GM19193 (cell line): ENCODE measurements around the gene RASD2.

Experiments
- POLR2A ChIP-seq: IDR thresholded peaks from 4 replicates; pipeline ENCODE4 v1.6.1; 2011; ENCODE audit not compliant: insufficient read depth, insufficient read length; ENCODE audit errors: extremely low read depth

RASD2 gene

DNA sequence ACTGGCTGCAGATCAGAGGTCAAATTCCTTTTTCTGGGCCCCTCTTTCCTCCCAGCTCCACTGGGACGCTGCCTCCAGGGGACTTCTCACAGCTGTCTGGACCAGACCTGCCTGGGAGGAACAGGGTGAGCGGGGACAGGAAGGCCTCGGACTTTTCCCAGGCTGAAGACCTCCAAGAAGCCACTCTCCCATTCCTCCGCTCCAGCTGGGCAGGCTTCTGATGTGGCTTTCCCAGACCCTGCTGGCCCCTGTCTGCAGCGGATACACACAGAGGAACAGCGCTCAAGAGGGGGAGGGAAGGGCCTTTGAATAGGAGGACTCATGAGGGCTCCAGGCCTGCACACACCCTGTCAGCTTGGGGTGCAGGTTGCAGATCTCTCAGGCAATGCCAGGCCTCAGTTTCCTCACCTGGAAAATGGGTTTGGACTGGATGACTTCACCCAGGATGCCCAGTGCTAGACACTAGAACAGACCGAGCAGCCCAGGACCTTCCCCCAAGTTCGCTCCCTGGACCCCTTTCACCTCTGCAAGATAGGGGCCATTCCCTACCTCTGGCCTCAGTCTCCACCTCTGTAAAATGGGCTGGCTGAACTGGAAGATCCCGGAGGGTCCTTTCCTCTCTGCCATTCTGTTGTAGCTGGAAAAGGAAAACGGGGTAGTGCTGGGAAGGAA is 39.9 kb downstream of the RASD2 start:
- no peak for TF ChIP-seq POLR2A

DNA sequence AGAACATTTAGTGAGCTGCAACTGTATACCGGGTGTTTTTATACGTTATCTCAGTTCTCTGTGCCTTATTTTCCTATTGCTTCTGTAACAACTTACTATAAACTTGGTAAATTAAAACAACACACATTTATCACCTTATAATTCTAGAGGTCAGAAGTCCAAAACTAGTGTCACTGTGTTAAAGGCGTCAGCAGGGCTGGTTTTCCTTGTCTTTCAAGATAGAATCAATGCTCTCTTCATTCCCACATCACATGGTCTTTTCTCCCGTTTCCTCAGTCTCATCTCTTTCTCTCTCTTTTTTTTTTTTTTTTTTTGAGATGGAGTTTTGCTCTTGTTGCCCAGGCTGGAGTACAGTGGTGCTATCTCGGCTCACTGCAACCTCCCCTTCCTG is 40.4 kb downstream of the RASD2 start:
- TF ChIP-seq POLR2A = no peak

DNA sequence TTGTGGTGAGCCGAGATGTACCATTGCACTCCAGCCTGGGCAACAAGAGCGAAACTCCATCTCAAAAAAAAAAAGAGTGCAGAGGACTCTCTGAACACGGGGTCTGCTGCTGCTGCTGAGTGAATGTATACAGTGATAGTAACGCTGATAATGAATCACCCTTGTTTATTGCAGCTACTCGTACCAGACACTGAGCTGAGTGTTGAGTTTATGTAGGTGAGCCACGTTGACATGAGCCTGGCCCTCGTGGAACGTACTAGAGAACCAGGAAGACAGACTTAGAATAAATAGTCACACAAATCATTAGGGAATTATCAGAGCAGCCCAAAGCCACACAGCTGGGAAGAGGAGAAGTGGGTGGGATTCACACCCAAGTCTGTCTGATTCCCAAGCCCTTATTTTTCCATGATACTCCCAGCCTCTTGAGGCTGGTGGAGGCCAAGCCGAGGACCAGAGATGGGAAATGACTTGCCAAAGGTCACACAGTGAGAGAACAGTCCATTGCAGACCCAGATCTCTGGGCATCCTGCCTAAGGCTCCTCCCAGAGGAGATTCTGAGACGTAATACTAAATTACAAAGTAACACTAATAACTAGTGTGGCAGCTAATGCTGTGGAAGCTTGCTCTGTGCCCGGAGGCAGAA is 41.7 kb downstream of the RASD2 start:
- no peak for TF ChIP-seq POLR2A

DNA sequence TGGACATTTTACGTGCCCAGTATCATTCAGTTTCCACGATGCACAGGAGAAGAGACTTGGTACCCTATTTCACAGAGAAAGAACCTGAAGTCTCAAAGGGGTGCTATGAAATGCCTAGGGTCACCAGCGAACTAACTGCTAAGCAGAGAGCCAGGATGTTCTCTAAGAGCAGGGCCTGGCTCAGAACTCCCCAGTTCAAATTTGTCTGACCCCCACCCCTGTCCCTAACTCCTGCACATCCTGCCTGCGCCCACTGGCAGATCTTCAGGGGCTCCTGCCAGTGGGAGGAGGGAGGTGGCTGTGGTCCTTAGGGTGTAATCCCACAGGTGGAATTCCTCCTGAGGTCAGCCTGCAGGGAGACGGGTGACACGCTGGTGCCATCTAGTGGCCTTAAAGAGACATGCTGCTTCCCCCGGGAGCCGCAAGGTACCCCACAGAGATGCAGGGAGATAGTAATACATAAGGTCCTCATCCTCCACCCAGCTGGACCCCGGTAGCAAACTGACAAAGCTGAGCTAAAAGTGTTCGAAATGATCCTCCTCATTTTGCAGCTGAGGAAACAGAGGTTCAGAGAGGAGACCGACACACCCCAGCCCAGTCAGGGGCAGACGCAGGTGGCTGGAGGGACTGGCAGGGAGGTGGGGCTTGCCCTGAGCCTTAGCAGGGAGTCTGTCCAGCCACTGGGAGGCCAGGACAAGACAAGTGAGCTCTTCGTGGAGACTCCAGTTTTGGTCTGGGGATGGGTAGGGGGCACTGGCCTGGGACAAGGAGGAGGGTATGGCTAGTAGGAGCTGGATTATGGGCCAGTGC is 42.4 kb downstream of the RASD2 start:
- TF ChIP-seq POLR2A = no peak

DNA sequence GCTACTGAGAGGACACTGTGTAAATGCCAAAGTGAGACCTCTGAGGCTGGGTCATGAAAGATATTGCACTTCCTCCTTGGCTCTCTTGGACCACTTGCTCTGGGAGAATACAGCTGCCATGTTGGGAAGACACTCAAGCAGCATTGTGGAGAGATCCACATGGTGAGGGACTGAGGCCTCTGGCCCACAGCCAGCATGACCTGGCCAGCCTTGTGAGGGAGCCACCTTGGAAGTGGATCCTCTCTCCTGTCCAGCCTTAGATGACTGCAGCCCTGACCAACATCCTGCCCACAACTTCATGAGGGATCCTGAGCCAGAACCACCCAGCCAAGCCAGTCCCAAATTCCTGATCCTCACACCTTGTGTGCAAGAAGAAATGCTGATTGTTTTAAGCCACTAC is 46.1 kb downstream of the RASD2 start:
- no peak for TF ChIP-seq POLR2A

DNA sequence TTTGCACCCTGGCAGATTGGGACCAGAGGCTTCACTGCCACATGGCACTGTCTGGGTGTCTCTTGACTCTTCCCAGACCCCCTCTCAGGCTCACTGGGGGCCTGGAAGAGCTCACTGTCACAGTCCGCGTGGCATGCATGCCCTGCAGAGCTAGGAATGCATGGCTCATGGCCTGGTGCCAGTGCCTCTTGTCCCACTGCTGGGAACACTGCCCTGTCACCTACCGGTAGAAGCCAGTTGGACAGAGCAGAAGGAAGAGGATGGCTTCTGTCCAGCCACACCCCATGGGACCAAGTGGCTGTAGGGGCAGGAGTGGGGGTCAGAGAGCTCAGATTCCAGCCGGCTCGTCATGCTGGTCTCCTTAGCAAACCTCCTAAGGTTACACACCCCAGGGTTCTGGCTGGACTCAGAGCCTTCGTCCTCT is 46.8 kb downstream of the RASD2 start:
- TF ChIP-seq POLR2A = no peak

DNA sequence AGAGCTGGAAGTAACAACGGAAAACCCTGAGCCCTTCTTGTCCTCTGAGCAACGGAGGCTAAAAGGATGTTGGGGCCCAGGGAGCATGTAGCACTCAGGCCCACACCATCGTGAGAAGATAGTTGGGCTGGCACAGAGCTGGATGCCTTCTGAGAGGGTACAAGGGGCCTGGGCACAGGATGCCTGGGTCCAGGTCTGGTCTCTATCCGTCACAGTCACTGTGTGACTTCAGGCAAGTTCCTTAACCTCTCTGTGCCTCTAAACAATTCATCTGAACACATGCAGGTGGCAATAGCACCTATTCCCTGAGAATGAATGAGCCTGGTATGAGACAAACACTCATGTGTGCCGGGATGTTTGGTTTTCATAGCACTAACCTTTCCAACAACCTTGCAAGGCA is 47.3 kb downstream of the RASD2 start:
- no peak for TF ChIP-seq POLR2A

DNA sequence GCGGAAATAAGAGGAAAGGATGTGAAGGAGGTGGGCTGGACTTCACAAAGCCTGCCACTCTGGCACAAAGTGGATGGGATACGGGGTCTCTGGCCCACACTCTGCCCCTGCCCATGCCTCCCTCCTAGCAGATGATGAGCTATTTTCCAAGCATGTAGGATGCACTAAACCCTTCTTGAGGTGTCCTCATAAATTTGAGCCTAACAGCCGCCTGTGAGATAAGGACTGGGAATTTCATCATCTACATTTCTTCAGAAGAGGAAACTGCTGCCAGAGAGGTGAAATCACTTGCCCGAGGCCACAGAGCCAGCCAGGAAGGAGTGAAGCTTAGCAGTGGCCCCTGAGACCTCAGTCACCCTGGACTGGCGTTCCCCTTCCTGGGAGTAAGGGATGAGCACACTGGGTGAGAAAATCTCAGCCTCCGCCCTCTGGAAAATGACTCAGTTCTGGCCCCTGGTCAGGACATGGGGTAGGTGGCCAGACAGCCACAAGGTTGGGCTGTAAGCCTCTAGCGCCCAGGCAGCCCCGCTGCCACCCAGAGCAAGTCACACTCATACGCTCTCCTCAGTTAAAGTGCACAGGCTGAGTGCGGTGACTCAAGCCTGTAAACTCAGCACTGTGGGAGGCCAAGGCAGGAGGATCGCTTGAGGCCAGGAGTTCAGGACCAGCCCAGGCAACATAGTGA is 48.6 kb downstream of the RASD2 start:
- no peak for TF ChIP-seq POLR2A

DNA sequence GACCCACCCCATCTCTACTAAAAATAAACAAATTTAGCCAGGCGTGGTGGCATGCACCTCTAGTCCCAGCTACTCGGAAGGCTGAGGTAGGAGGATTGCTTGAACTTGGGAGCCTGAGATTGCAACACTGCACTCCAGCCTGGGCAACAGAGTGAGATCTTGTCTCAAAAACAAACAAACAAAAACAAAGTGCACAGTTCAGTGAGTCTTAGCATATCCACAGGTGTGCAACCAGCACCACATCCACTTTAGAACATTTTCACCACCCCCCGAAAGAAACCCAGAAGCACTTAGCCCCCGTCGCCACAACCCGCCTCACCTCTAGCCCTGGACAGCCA is 49.1 kb downstream of the RASD2 start:
- no peak for TF ChIP-seq POLR2A

DNA sequence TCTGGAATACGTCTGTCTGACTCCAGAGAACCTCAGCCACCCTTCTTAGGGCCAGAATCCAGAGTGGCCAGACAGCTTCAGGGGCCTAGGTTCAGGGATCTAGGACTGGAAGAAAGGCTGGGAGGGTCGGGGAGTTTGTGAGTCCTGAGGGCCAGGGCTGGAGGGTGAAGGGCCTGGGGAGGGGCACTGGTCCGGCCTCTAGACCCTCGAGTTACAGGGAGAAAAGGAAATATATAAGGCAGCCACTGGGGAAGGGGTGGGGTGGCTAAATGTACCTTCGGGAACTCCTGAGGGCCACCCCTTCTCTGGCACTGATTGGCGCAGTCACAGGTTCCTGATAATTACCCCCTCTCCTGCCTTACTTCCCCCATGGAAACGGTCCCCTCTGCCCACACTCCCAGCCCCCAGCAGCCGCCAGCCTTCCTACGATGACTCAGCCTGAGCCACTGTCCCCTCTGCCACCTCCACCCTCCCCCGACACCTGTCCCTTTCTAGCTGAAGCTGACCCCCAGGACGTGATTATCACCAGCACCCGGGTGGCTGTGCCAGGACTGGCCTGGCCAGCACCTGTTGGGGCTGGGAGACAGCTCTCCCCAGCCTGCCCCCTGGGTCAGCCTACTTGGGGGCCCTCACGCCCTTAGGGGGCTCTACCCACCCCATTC is 50.1 kb downstream of the RASD2 start:
- no peak for TF ChIP-seq POLR2A

DNA sequence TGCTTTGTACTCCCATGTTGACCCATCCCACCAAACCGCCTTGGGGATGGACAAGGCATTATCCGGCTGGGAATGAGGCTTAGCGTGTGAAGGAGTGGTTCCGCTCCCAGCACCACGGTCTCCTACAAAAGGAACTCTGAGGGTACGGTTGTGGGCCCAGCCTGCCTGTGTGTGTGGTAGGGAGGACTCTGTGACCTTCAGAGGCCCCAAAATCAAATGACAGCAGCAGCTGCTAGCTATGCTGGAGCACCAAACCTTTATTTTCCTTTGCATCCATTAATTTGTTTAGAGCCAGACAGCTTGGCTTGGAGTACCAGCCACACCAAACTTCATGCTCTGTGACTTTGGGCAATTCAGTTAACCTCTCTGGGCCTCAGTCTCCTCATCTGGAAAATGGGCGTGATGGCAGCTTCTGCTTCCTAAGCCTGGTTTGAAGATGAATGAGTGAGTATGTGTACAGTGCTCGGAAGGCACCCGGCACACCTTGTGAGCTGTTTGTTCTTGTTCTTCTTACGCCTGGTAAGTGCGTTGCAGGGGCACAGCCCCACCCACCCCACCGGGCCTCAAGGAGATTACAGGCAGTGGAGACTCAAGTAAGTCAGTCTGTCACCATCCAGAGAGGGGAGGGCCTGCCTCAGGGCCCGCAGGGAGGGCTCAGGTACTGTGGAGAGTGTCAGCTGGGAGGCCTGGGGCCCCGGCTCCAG is 51.2 kb downstream of the RASD2 start:
- no peak for TF ChIP-seq POLR2A

DNA sequence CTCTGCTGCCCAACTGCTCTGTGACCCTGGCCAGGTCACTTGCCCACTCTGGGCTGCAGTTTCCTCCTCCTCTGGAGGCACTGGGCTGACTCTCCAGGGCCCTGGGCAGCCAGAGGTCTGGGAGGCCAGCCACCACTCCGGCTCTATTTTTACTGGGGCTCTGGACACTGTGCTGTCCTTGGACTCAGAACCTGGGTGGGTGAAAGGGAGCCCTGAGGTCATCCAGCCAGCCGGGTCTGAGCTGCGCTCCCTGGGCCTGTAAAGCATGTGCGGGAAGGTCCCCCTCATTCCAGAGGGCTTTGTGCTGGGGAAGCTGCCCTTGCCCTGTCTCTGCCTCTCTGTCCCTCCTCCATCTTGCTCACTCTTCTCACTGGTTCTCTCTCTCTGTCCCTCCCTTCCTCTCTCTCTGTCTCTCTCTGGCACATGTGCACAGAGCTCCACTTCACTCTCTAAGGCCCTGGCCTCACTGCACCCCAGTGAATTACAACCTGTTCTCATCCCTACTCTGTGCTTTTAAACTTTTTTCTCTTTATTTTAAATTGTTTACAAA is 51.9 kb downstream of the RASD2 start:
- TF ChIP-seq POLR2A = no peak

DNA sequence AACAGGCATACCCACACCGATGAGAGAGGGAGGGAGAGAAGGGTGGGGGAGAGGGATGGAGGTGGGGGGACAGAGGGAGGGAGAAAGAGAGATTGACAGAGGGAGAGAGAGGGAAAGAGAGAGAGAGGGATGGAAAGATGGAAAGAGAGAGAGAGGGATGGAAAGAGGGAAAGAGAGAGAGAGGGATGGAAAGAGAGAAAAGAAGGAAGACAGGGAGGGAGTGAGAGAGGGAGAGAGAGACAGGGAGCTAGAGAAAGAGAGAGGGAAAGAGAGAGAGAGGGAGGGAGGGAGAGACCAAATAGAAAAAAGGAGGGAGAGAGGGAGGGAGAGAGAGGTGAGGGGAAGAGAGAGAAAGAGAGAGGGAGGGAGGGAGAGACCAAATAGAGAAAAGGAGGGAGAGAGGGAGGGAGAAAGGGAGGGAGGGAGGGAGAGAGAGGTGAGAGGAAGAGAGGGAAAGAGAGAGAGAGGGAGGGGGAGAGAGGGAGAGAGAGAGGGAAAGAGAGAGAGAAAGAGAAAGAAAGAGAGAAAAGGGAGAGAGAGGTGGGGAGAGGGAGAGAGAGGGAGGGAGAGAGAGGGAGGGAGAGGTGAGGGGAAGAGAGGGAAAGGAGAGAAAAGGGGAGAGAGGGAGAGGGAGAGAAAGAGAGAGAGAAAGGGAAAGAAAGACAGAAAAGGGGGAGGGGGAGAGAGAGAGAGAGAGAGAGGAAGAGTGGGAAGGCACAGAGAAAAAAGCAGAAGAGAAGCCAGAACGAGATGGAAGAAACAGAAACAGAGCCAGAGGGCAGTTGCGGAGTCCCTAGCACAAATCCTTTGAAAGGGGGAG is 52.6 kb downstream of the RASD2 start:
- TF ChIP-seq POLR2A = no peak
